Measurements from ENCODE around the gene TMUB2. TPM values are rescaled to one million over a fixed set of nuclear protein-coding genes. Genes with fewer than 3 reads are reported as not detected.

Gene TMUB2
- total and polyA plus RNA-seq, 7 donors, result 14.1 to 44.4 (median 20.9) TPM

DNA sequence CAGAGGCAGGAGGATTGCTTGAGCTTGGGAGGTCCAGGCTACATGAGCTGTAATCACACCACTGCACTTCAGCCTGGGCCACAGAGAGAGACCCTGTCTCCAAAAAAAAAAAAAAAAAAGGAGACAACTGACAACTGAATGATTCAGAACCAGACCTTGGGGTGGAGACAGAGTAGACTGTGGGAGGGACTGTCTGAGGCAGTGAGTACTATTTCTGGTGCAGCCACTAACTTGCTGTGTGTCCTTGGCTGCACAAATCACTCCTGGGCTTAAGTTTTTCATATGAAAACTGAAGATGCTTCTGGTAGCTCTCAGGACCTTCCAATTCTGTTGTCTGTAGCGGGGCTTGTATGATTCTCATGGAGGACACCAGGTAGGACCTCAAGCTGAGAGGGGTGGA is 10.5 kb upstream of the TMUB2 start:
- intact Hi-C loops (cut with DNase I), result no loop called here
- Histone ChIP-seq H3K9me3 (no peaks in the 10 kb centered on the region), H3K4me3 (no peak overlapping the region), H3K4me1 (peaks cover 20% of the 10 kb centered on the region), H3K27ac (peak overlapping the region; percentile 27), H3K27me3 (ENCODE audit: insufficient read depth in 3 of 3, low read length in 2 of 3) (no peaks in the 10 kb centered on the region), H3K36me3 (ENCODE audit: insufficient read depth in 1 of 2, low read depth in 1 of 2) (peaks cover 0 to 64% of the 10 kb centered on the region in 2 donors)
- WGBS, 3 donors, result 97 to 100% (median 100%) methylated on average over 1 of the region's 1 CpG
- ATAC-seq (no peak), DNase-seq (peak in 1 of 2 donors; percentile 10)
- TF ChIP-seq, protein P1, sequence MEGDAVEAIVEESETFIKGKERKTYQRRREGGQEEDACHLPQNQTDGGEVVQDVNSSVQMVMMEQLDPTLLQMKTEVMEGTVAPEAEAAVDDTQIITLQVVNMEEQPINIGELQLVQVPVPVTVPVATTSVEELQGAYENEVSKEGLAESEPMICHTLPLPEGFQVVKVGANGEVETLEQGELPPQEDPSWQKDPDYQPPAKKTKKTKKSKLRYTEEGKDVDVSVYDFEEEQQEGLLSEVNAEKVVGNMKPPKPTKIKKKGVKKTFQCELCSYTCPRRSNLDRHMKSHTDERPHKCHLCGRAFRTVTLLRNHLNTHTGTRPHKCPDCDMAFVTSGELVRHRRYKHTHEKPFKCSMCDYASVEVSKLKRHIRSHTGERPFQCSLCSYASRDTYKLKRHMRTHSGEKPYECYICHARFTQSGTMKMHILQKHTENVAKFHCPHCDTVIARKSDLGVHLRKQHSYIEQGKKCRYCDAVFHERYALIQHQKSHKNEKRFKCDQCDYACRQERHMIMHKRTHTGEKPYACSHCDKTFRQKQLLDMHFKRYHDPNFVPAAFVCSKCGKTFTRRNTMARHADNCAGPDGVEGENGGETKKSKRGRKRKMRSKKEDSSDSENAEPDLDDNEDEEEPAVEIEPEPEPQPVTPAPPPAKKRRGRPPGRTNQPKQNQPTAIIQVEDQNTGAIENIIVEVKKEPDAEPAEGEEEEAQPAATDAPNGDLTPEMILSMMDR (IDR thresholded peaks at IDR 0.05), result no peak

DNA sequence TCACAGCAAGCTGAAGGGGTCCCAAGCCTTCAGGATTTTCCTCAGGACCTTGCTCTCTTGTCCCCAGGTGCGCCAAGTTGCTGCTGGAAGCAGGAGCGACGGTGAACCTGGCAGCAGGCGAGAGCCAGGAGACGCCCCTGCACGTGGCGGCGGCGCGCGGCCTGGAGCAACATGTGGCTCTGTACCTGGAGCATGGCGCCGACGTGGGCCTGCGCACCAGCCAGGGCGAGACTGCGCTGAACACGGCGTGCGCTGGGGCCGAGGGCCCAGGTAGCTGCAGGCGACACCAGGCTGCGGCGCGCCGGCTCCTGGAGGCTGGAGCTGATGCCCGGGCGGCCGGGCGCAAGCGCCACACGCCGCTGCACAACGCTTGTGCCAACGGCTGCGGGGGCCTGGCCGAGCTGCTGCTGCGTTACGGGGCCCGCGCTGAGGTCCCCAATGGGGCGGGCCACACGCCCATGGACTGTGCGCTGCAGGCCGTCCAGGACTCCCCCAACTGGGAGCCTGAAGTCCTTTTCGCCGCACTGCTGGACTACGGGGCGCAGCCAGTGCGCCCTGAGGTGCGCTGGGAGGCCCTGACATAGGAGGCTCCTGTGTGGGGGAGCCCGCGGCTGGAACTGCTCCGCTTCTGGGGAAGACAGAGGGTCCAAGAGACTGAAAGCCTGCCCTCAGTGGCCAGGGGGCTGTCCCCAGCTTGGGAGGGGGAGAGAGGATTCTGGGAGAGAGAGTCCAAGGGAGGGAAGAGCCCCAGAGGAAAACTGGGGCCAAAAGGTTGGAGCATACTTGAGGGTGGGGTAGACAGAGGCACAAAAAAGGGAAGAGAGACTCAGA is 9.9 kb upstream of the TMUB2 start:
- Histone ChIP-seq H3K27me3 (ENCODE audit: insufficient read depth in 3 of 3, low read length in 2 of 3) (no peaks in the 10 kb centered on the region), H3K36me3 (ENCODE audit: insufficient read depth in 1 of 2, low read depth in 1 of 2) (peaks cover 3 to 68% of the 10 kb centered on the region in 2 donors), H3K4me1 (peaks cover 14% of the 10 kb centered on the region), H3K27ac (no peak overlapping the region), H3K9me3 (no peaks in the 10 kb centered on the region), H3K4me3 (no peak overlapping the region)
- WGBS, 3 donors, result 92 to 94% (median 94%) methylated on average over 52 to 54 of the region's 54 CpGs
- ATAC-seq, result no peak
- TF ChIP-seq, protein P1 (IDR thresholded peaks at IDR 0.05), result no peak
- intact Hi-C loops (cut with DNase I), result no loop called here
- DNase-seq, result peak in 1 of 2 donors; percentile 41

DNA sequence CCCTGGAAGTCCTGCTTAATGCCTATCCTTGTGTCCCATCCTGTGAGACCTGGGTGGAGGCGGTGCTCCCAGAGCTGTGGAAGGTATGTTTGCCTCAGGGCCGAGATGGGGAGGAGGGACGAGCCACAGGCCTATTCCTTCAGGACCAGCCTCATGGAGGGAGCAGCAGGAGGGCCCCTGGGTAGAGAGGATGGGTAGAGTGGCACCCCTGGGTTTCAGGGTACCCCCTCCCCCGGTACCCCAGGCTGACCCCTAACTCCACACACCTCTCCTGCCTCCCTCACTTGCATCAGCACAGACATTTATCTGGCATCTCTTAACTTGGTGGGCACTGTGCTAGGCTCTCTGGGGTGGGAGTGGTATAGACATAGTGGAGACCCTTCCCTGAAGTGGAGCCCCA is 9.1 kb upstream of the TMUB2 start:
- H3K36me3 ChIP-seq (ENCODE audit: insufficient read depth in 1 of 2, low read depth in 1 of 2), result peaks cover 3 to 68% of the 10 kb centered on the region in 2 donors
- peak in 1 of 2 donors; percentile 40 for DNase-seq
- intact Hi-C loops (cut with DNase I), result no loop called here
- peaks cover 7% of the 10 kb centered on the region for H3K4me1 ChIP-seq
- ATAC-seq, result peak in 1 of 4 donors; percentile 10
- TF ChIP-seq, protein P1 (IDR thresholded peaks at IDR 0.05), result no peak
- H3K9me3 ChIP-seq, result no peaks in the 10 kb centered on the region
- H3K4me3 ChIP-seq, result no peak overlapping the region
- H3K27ac ChIP-seq, result no peak overlapping the region
- WGBS, 3 donors, result 91 to 95% (median 92%) methylated on average over 4 of the region's 4 CpGs
- no peaks in the 10 kb centered on the region for H3K27me3 ChIP-seq (ENCODE audit: insufficient read depth in 3 of 3, low read length in 2 of 3)

GRCh38 chr17:44178133-44178532 is 8.6 kb upstream of the TMUB2 start:
- Histone ChIP-seq H3K27ac (peak overlapping the region; percentile 16), H3K9me3 (no peaks in the 10 kb centered on the region), H3K4me1 (peaks cover 9% of the 10 kb centered on the region), H3K4me3 (no peak overlapping the region), H3K27me3 (ENCODE audit: insufficient read depth in 3 of 3, low read length in 2 of 3) (no peaks in the 10 kb centered on the region), H3K36me3 (ENCODE audit: insufficient read depth in 1 of 2, low read depth in 1 of 2) (peaks cover 3 to 65% of the 10 kb centered on the region in 2 donors)
- 52 to 73% (median 69%) methylated on average over 14 of the region's 14 CpGs for WGBS, 3 donors
- ATAC-seq (peak in 3 of 4 donors; percentile 16 to 35 (median 22)), DNase-seq (peak in 1 of 2 donors; percentile 47)
- TF ChIP-seq, protein P1 (IDR thresholded peaks at IDR 0.05), result no peak
- intact Hi-C loops (cut with DNase I), result no loop called here
